HG03457 (cell line): ENCODE results near the gene KIRREL3.

Experiments used
- ATAC-seq: cut with Tn5 transposase; IDR thresholded peaks from one replicate; pipeline ENCODE4 v1.9.1; 2021; ENCODE audit warnings: moderate number of reproducible peaks; ENCODE audit not compliant: unreplicated experiment

The KIRREL3 gene

DNA sequence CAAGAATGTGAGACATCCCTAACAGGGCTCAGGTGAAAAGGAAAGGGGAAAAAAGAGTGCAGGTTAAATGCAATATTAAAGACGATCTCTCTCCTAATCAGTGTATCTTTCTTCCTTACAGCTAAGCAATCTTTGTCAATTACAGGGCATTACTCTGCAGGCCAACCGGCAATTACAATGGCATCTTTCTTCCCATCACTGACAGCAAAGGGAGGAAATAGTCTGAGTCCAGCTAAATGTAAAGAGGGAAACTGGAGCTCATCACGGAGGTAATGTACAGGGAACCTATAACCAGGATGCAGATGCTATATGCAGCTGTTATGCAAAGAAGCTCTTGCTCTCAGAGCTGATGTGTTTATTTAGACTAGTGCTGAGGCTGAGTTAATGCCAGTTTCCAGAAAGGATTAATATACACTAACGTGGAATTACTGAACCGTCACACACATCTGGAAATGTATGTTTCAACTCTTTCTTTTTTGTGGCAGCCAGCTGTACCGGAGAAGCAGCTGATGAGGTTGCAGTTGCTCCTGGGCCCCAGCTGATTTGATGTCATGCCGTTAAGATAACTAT is 121.6 kb downstream of the KIRREL3 start:
- no peak for ATAC-seq

DNA sequence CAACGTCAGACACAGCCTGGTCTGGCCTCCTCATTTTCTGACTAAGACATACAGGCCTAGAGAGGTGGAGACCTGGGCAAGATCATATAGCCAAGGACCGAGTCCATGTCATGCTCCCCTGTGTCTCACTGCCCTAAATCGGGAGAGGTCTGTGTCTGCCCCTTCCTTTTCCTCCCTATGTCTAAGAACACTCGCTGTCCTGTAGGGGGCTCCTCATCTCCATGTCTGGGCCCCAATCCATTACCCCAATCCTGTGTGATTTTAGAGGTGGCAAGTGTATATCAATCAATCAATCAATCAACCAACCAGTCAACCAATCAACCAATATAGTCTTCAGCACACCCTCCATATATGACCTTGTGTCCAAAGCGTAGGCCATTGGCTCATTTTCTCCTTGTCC is 125.7 kb downstream of the KIRREL3 start:
- no peak for ATAC-seq

DNA sequence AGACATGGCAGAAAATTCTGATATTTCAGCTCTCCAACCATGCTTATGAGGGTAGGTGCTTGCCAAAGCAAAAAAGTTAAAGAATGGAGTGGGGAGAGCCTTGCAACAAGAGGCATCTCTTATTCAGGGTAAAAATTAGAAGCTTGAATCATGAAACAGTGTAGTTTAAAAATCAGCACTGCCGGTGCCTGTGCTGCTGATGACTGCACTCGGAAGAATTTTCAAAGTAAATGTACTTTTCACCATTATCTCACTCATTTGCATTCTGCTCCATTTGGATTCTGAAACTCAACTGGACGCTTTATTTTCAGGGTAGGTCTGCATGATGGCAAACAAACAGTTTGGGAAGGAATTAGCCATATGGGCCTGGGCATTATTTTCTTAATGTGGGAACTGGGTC is 126.3 kb downstream of the KIRREL3 start:
- no peak for ATAC-seq

DNA sequence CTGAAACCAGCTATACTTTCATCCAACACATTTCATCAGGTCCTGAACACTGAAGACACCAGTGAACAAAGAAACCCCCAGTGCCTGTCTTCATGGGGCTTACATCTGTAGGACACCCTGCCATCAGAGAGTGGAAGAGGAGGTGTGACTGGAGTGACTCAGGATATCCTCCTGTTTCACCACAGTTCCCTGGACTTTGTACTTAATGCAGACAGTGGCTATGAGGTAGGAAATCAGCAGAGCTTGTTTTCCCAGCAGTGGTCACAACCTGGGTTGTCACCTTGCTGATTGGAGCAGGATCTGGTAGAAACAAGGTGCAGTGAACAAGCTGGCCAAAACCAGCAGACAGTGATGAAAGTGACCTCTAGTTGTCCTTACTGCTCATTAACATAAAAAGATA is 128.8 kb downstream of the KIRREL3 start:
- ATAC-seq, result no peak

DNA sequence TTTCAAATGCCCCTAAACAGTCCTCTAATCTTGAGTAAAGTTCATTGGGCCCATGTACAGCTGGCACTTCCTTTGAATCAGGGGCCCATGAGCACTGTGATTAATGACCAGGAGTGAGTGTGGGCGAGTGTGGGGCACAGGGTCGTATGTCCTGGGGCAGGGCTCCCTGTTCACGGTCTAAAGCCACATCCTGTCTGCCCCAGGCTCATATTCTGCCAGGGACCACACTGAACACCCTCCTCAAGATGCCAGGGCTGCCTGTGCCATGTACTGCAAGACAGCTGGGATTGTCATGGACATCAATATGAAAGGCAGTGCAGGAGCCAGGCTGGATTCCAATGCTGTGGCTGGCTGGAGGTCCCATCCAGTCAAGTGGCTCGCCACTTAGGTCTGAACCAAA is 130.5 kb downstream of the KIRREL3 start:
- no peak for ATAC-seq

DNA sequence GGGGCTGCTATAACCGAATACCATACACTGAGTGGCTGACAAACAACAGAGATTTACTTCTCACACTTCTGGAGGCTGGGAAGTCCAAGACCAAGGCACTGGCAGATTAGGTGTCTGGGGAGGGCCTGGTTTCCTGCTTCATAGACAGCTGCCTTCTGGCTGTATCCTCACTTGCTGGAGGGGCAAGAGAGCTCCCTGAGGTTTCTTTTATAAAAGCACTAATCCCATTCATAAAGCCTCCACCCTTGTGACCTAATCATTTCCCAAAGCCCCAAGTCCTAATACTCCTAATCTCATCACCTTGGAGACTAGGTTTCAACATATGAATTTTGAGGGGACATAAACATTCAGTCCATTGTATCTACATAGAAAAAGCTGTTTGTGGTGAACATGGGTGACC is 131.8 kb downstream of the KIRREL3 start:
- ATAC-seq, result no peak

DNA sequence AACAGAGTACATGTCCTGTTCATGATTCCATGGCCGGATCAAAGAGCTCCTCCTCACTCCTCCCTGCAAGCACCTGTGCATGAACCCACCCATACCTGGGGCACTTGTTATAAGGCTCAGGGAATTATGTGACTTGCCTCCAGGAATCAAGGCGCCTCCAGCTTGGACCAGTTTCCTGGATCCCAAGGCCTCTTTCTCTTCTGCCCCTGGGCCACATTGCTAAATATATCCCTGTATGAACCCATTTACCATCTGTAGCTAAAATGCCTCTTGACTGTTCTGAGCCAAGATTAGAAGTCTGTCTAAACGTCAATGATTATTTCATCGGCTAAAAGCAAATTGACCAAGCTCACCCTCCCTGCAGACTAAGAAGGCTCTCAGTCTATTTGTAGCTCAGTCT is 135.6 kb downstream of the KIRREL3 start:
- ATAC-seq, result no peak

DNA sequence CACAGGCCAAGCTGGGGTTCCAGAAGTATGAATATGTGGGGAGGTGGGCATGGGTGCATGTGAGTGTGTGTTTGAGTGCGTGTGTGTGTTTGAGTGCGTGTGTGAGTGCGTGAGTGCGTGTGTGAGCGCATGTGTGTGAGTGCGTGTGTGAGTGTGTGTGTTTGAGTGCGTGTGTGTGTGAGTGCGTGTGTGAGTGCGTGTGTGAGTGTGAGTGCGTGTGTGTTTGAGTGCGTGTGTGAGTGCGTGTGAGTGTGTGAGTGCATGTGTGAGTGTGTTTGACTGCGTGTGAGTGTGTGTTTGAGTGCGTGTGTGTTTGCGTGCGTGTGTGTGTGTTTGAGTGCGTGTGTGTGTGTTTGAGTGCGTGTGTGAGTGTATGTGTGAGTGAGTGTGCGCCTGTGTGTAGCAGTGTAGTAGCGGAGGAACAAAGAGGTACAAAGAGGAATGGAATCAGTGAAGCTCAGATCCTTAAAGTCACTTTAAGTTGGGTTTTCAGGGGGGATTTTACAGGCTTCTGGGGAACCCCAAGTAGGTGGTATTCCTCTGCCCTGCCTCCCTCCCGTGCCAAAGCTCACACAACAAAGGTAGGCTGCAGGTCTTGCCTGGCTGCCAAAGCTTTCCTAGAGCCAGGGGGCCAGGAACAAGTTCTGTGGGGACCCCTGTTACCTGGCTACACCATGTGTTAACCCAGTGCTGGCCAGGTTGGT is 137.1 kb downstream of the KIRREL3 start:
- ATAC-seq, result no peak

DNA sequence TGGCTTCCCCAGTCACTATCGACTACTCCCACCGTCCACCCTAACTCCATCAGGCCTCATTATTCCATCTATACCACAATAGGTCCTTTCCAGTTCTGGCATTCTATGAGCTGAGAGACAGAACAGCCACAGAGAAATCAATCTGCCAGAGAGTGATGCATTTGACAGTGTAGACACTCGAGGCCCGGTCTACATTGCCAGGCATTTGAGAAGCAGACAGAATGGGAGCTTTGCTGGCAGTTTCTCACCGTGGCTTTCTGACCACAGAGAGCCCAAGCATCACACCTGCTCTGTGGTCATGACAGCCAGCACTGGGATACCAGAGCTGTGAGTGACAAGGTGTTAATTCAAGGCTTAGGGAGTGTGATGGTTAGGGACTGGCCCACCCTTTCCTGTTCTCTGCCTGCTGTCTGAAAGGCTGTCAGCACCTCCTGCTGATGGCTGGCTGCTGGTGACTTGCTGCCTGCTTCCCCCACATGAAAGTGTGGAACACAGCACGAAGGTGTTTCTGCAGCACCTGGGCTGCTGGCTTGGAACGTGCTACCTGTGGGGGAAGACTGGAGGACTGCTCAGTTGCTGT is 137.8 kb downstream of the KIRREL3 start:
- ATAC-seq, result peak; percentile 58

DNA sequence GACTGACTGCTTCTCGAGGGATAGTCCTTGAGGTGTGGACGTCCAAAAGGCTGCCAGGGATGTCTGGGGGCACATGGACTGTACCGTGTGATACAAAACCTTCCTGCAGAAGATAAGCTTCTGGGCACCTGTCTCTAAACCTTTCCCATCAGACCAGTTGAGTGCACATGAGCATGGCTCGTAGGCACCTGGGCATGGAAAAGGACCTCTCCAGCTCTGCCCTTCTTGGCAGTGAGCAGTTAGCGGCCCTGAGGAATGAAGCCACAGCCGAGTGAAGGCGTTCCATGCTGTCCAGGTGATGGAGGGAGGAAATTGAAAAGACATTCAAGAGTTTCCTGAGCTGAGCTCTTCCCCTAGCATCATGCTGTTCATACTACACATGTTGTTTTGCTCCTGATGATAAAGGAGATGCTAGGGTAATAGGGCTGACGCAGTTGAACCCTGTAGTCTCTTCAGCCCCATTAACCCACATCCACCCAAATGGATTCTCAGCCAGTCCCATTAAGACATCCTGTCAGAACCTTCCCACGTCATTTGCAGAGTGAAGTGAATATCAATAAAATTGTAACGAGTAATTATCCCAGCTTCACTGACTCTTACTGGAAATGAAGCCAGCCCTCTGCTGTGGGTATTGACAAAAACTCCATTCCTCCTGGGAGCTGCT is 138.6 kb downstream of the KIRREL3 start:
- no peak for ATAC-seq

DNA sequence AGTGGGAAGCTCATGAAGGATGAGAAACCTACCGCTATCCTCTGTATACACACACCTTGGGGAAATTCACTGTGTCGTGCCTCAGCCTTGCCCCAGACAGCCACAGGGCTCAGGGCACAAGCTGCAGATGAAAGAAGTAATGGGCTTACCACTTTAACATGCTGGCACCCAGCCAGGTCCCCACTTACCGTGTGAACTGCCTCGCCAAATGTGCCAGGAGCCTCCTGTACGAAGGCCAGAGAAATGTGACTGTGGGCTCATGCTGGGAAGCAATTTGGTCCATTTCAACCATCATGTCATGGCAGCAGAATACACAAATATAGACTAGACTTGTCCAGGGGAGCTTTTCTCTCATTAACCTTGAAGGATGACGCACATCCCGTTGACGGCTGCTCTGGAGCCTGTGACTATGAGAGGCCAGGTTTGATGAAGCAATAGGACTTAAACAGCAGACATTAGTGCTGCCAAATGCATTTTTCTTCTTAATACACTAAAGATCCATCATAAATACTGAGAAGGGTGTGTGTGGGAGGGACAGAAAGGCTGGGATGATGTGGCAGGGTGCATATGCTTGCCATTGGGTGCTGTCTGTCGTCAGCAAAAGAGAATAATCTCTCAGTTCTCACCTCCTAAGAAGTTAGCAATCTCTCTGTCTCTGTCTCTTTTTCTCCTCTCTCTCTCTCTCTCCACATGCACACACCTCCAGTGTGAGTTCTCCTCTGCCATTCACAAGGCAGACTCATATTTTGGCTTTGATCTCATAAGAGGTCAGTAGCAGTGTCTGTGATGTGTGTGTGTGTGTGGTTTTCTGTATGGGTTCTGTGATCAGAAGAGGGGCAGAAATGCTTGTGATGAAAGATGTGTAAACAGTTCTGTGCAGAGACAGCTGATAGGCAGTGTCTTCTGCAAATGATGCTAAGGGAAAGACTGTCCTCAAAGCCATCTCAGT is 142.4 kb downstream of the KIRREL3 start:
- no peak for ATAC-seq

DNA sequence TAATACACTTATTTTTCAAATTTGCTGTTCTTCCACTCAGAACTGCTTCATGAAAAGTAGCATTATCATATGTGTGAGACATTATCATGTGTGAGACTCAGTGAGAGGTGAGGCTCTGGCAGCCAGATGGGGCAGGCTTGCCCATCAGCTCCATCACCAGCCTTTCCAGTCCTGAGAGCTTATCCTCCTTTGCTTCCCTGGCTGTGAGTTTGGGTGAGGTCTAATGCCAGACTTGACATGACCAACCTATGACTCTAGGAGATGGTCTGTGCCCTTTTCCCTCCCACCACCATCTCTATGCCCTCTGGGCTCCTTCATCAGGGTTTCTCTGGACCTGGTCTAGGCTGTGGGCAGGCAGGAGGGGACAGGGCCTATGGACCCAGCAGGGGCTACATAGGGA is 145.0 kb downstream of the KIRREL3 start:
- ATAC-seq, result no peak

DNA sequence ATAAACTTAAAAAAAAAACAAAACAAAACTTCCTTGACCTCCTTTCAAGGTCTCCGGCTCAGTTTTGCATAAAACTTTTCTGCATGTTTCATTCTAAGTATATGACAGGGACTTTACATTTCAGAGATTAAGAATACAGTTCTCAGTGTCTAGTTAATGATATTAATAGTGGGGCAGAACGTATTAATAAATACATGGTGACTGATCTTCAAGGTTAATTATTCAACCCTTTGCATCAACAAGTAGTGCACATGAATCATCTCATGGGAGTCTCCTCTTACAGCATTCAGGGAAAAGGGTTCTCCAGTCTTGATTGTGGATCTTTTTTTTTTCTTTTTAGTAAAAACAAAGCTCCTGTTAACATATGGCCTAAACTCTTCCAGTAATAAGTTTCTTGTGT is 146.8 kb downstream of the KIRREL3 start:
- ATAC-seq, result peak; percentile 78

DNA sequence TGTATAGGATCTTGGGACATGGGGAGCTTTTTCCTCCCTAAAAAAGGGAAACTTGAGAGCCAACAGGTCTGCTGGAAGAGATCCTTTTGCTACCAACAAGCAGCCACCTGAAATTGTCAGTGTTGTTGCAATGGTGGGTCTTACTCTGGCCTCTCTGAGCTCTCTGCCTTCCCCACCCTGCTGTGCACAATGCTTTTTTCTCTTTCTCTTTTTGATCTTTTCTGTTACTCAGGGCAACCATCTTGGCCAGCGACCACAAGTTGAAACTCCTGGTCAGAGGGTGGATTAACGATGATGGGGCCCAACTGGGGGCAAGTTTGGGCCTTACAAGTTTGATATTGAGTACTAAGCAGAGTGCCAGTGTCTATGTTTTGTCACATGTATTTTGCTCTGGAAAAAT is 155.8 kb downstream of the KIRREL3 start:
- ATAC-seq, result no peak

DNA sequence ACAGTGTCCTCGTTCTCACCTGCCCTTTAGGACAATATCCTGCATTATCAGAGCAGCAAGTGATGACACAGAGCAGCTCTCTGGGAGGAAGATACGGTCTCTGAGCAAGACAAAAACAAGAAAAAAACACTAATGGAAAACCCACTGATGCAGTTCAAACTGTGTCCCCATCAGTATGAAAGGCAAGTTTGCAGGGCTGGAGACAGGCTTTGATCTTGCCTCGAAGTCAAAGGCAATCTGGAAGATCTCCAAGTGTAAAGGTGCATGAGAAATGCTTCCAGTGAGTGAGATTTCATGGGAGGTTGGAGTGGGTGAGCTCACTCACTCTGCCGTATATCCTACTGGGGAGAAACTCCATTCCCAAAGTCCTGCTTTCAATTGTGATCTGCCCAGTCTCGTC is 157.5 kb downstream of the KIRREL3 start:
- no peak for ATAC-seq

DNA sequence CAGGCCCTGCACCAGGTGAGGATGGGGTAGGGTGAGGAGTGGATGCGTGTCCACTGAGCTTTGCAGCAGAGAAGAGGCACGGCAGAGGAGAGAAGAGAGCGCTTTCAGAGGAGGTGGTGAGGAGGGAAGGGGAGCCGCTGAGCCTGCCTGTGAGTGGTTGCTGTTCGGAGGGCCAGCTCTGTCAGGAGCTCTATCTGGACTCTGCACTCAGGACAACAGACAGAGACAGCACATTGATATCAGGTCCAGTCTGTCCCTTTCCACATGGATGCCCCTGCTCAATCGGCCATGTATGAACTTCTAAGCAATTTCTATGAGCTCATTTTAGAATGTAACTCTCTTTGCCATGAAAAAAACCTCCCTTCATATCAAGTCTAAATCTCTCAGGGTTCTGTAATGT is 158.6 kb downstream of the KIRREL3 start:
- ATAC-seq, result no peak

DNA sequence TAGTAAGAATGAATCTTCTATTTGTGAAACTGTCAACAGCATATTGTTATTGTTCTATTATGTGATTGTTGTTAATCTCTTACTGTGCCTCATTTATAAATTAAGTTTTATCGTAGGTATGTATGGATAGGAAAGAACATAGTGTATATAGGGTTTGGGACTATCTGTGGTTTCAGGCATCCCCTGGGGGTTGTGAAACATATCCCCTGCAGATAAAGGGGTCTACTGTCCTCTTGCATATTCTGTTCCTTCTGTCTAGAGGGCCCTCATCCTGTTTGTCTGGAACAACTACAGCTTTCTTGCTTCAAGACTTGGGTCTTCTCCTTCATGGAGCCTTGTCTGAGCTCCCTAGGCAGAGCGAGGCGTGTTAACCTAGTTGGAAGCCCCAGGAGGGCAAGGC is 159.6 kb downstream of the KIRREL3 start:
- no peak for ATAC-seq

DNA sequence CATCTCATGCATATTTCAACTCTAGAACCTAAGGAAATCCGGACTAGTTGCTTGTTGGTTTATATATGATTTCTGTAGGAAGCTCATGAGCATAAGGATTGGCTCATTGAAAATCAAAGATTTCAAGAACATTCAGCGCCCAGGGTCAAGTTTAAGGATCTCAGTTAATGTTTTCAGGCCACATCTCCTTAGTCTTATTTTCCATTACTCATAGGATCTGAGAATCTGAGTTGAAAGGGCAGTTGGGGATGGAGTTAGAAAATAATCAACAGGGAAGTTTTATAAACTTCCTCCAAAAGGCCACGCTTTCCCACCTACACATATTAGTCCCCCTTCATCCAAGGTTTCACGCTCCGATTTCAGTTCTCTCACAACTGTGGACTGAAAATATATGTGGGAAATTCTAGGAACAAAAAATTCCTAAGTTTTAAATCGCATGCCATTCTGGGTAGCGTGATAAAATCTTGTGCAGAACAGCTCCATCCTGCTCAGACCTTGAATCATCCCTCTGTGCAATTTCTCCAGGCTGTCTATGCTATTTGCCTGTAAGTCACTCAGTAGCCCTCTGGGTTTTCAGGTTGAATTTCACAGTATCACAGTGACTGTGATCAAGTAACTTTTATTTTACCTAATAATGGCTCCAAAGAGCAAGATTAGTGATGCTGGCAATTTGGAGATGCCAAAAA is 160.2 kb downstream of the KIRREL3 start:
- no peak for ATAC-seq

DNA sequence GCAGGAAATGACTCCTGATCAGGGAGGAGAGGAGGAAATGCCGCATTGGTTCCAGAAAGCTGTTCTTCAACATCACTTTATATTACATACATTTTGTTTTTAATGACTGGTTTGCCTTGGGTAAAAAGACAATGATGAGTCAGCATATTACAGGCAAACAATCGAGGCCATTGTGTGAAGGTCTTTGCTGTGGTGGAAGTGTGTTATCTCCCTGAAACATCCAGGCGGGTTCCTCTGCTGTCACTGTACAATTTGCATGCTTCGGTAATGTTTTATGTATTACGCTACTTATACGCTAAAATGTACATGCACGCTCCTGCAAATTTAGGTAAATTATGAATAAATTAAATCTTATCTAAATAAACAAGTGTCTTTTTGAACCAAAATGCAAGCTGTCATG is 161.1 kb downstream of the KIRREL3 start:
- ATAC-seq, result no peak

DNA sequence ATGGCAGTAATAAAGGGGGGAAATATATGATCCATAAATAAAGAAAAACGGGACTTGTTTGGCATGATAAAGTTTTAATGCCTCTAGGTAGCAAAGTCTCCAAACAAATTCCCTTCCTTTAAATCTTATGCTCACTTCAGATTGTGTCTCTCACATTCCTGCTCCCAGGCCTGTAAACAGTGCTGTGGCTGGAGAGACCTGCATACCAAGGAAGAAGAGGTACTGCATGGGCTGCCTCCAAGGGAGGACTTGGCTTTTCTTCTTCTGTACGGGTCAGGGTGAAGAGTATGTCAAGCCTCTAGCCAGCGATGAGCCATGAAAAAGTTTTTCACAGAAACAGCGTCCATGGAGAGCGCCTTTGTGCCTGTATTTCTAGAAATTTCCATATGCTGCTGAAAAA is 161.8 kb downstream of the KIRREL3 start:
- no peak for ATAC-seq

DNA sequence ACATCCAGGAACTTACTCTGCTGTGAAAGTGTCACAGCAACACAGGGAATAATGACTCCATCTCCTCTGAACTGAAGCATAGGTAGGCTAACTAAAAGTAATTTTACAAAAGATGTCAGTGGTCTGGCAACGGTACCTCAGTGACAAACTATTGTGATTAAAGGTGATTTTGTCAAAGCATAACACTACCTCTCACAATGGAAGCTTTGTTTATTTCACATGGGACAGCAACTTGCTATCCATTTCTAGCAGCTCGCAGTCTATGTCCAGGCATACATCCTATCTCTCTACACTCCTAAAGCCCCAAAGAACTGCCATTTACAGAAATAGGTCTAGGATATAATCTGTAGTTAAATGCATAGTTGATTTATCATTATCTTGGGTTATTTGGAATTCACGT is 163.0 kb downstream of the KIRREL3 start:
- no peak for ATAC-seq
